SHP77 (cell line): ENCODE data around the gene IL3RA.
"Not testable (repeated sequence)": the region's sequence is repeated elsewhere in the genome, so short reads cannot be mapped to it uniquely, and the experiment has no call there.

Experiments
- DNase-seq, 2 experiments: peaks; one replicate each; lab custom pipeline; 2025; lab: John Stamatoyannopoulos, UW

IL3RA gene

GRCh38 chrX:1336331-1336943 lies at the start of gene IL3RA:
Gene IL3RA, plus strand, starts transcription at chrX:1336785. Its CDS starts 4,981 bp downstream, at chrX:1341766.
- no peak for DNase-seq

GRCh38 chrX:1289535-1289934 lies 47.0 kb upstream of the IL3RA start:
- DNase-seq = no peak

GRCh38 chrX:1291110-1291740 lies 45.4 kb upstream of the IL3RA start:
- no peak for DNase-seq

GRCh38 chrX:1292575-1293290 lies 43.9 kb upstream of the IL3RA start:
- no peak for DNase-seq

GRCh38 chrX:1294301-1295067 lies 42.1 kb upstream of the IL3RA start:
- no peak for DNase-seq

GRCh38 chrX:1295550-1295949 lies 41.0 kb upstream of the IL3RA start:
- DNase-seq = no peak

- DNase-seq = not testable (repeated sequence)
Measured at GRCh38 chrX:1297591-1297990, 39.0 kb upstream of the IL3RA start.

- no peak for DNase-seq
Measured at GRCh38 chrX:1300449-1300848, 36.1 kb upstream of the IL3RA start.

- DNase-seq = no peak
Measured at GRCh38 chrX:1305411-1305810, 31.2 kb upstream of the IL3RA start.

- no peak for DNase-seq
Measured at GRCh38 chrX:1306909-1307625, 29.5 kb upstream of the IL3RA start.

- DNase-seq = no peak
Measured at GRCh38 chrX:1307626-1308340, 28.8 kb upstream of the IL3RA start.

- DNase-seq = no peak
Measured at GRCh38 chrX:1308476-1308875, 28.1 kb upstream of the IL3RA start.

GRCh38 chrX:1308917-1309316 lies 27.7 kb upstream of the IL3RA start:
- not testable (repeated sequence) for DNase-seq

GRCh38 chrX:1313788-1314187 lies 22.8 kb upstream of the IL3RA start:
- no peak for DNase-seq

GRCh38 chrX:1316527-1316926 lies 20.1 kb upstream of the IL3RA start:
- no peak for DNase-seq

- DNase-seq = no peak
Measured at GRCh38 chrX:1321674-1322073, 14.9 kb upstream of the IL3RA start.

- no peak for DNase-seq
Measured at GRCh38 chrX:1322393-1322792, 14.2 kb upstream of the IL3RA start.

- peak; percentile 20 to 47 for DNase-seq
Measured at GRCh38 chrX:1323315-1323714, 13.3 kb upstream of the IL3RA start.

- DNase-seq = no peak
Measured at GRCh38 chrX:1325515-1326116, 11.0 kb upstream of the IL3RA start.

- DNase-seq = no peak
Measured at GRCh38 chrX:1327651-1328304, 8.8 kb upstream of the IL3RA start.
